K562 (cell line): ENCODE measurements around the gene RPLP2. TPM values are rescaled to one million over a fixed set of nuclear protein-coding genes. Genes with fewer than 3 reads are reported as not detected.

ENCODE experiments used
- ARHGAP35 ChIP-seq: fragments of 450-650 bp; IDR thresholded peaks from 2 replicates; pipeline ENCODE4 v1.6.1; 2018; ENCODE audit not compliant: partially characterized antibody
- ELF4 ChIP-seq: fragments of 450-650 bp; formaldehyde crosslinking; IDR thresholded peaks from 2 replicates; pipeline ENCODE4 v1.4.0; 2022; ENCODE audit warnings: missing genetic modification characterization
- GATAD2B ChIP-seq: fragments of 450-650 bp; IDR thresholded peaks from 2 replicates; pipeline ENCODE4 v1.6.1; 2017; ENCODE audit warnings: mild to moderate bottlenecking, borderline replicate concordance
- HDAC2 ChIP-seq: fragments of 450-650 bp; IDR thresholded peaks from 2 replicates; pipeline ENCODE4 v1.6.1; 2016; ENCODE audit warnings: mild to moderate bottlenecking
- HNRNPLL ChIP-seq: fragments of 200-400 bp; formaldehyde crosslinking; IDR thresholded peaks from 2 replicates; pipeline ENCODE4 v1.6.1; 2017; ENCODE audit warnings: low read length, low read depth, mild to moderate bottlenecking; ENCODE audit not compliant: poor library complexity, severe bottlenecking
- KLF13 ChIP-seq: fragments of 450-650 bp; IDR thresholded peaks from 2 replicates; pipeline ENCODE4 v1.6.1; 2016; ENCODE audit warnings: missing genetic modification characterization, low read depth, mild to moderate bottlenecking, missing compliant biosample characterization, moderate library complexity, borderline replicate concordance
- MAFF ChIP-seq: IDR thresholded peaks from 2 replicates; pipeline ENCODE4 v1.6.1; 2012; ENCODE audit warnings: low read length, improper control_type of control experiment
- SIRT6 ChIP-seq: IDR thresholded peaks from one replicate; pipeline ENCODE4 v1.6.1; 2012; ENCODE audit warnings: low read depth, mild to moderate bottlenecking, control low read depth, inconsistent platforms, low read length, moderate library complexity
- SLC30A9 ChIP-seq: fragments of 250-450 bp; sonication (Bioruptor Pico); IDR thresholded peaks from 2 replicates; pipeline ENCODE4 v1.8.0; 2022; ENCODE audit warnings: mild to moderate bottlenecking, moderate library complexity
- SMAD3 ChIP-seq: fragments of 450-650 bp; formaldehyde crosslinking; conservative IDR thresholded peaks from 2 replicates; pipeline ENCODE4 v1.4.0; 2020; ENCODE audit warnings: mild to moderate bottlenecking
- SRSF3 ChIP-seq: fragments of 200-400 bp; formaldehyde crosslinking; IDR thresholded peaks from 2 replicates; pipeline ENCODE4 v1.6.1; 2016; ENCODE audit warnings: mild to moderate bottlenecking, low read length, moderate library complexity; ENCODE audit not compliant: insufficient read depth
- ZFP30 ChIP-seq: fragments of 250-450 bp; sonication (Bioruptor Pico); IDR thresholded peaks from 2 replicates; pipeline ENCODE4 v1.8.0; 2022; ENCODE audit warnings: moderate library complexity, mild to moderate bottlenecking, inconsistent platforms, borderline replicate concordance
- ZNF3 ChIP-seq: fragments of 250-450 bp; sonication (Bioruptor Pico); IDR thresholded peaks from 2 replicates; pipeline ENCODE4 v1.5.0; 2021; ENCODE audit warnings: mild to moderate bottlenecking, moderate library complexity
- polyA plus RNA-seq, 8 experiments: library from polyadenylated mRNA; depleted of rRNA in 4 of 8; stranded (reverse) in 5 of 8; unstranded in 3 of 8; fragments of >200 nt; fragmentation: Nextera tagmentation in 2 of 8; fragmentation: Illumina TruSeq in 1 of 8; extraction: Ambion mirVana in 2 of 8; extraction: Trizol in 1 of 8; gene quantifications; 2 replicates each; pipeline versions ENCODE4 v1.2.1 to v1.2.3, GENCODE V29; 2011 to 2014; ENCODE audit warnings: inconsistent platforms in 1 of 8, missing spikeins in 1 of 8
- total RNA-seq, 7 experiments: library from RNA; depleted of rRNA in 6 of 7; stranded (reverse); fragments of >200 nt in 6 of 7; fragmentation: Illumina TruSeq in 2 of 7; extraction: Trizol in 2 of 7; gene quantifications; 2 replicates each; pipeline versions ENCODE4 v1.2.1 to v1.2.3, GENCODE V29; 2011 to 2021; ENCODE audit warnings: low replicate concordance in 1 of 7
- TF ChIP-seq, protein P1 (sequence below): sonication (generic); formaldehyde crosslinking; IDR thresholded peaks from 2 replicates; pipeline ENCODE4 v1.8.1; 2023; ENCODE audit warnings: mild to moderate bottlenecking, missing genetic modification reagents, moderate library complexity
- TF ChIP-seq, protein P2 (sequence below): fragments of 250-450 bp; sonication (Bioruptor Pico); IDR thresholded peaks from 2 replicates; pipeline ENCODE4 v1.8.0; 2021; ENCODE audit warnings: moderate library complexity, mild to moderate bottlenecking, inconsistent platforms
- TF ChIP-seq, protein P3 (sequence below): fragments of 450-650 bp; IDR thresholded peaks from 2 replicates; pipeline ENCODE4 v1.6.1; 2016; ENCODE audit warnings: mild to moderate bottlenecking, moderate library complexity

Gene RPLP2
- total and polyA plus RNA-seq, 9 of the 15 experiments (the other 6 are each of a cell fraction or from before 2014, with no cell fraction given), result 528 to 3,807 (median 1,633) TPM

DNA sequence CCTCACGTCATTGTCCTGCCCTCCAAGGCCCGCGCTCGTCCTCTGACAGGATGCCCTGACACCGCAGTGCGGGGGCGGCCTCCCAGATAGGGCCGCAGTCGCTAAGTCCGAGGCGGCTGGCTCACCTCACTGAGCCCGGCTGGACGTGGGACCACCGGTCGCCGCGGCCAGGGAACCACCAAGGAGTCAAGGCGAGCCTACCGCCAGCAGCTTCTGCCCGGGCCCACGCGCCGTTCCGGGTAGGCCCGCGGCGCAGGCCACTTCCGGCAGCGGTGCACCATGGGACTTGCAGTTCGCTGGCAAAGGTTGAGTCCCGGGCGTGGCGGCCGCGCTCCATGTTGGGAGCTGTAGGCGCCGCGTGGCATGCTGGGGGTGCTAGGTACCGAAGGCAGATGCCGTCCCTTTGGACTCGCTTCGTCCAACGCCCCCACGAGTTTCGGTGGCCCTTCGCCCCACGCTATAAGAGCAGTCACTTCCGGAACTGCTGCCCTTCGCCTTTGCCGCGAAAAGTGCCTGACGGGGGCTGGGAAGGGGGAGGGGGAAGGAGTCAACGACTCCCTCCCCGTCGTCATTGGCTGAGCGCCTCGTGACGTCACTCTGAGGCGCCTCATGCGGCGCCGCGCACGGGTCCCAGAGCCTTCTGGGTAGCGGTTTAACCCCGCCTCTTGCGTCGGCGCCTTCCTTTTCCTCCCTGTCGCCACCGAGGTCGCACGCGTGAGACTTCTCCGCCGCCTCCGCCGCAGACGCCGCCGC, at the start of gene RPLP2 (continued):
- TF ChIP-seq, protein P1, sequence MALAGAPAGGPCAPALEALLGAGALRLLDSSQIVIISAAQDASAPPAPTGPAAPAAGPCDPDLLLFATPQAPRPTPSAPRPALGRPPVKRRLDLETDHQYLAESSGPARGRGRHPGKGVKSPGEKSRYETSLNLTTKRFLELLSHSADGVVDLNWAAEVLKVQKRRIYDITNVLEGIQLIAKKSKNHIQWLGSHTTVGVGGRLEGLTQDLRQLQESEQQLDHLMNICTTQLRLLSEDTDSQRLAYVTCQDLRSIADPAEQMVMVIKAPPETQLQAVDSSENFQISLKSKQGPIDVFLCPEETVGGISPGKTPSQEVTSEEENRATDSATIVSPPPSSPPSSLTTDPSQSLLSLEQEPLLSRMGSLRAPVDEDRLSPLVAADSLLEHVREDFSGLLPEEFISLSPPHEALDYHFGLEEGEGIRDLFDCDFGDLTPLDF, result peak; percentile 5
- TF ChIP-seq ARHGAP35 (no peak), ZFP30 (CRISPR knock-in tag) (no peak), ZNF3 (CRISPR knock-in tag) (no peak), SIRT6 (no peak), SRSF3 (no peak), HDAC2 (peak; percentile 63), HNRNPLL (peak; percentile 61), GATAD2B (no peak), SMAD3 (CRISPR knock-in tag) (0 out of 2 replicates have a peak, but pooled peaks have one; percentile 82), SLC30A9 (CRISPR knock-in tag) (no peak), KLF13 (tag) (no peak), ELF4 (peak; percentile 7; the same call in 1 of the 2 replicates), MAFF (no peak)
- TF ChIP-seq, protein P2, sequence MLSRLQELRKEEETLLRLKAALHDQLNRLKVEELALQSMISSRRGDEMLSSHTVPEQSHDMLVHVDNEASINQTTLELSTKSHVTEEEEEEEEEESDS (CRISPR knock-in tag), result no peak
- TF ChIP-seq, protein P3, sequence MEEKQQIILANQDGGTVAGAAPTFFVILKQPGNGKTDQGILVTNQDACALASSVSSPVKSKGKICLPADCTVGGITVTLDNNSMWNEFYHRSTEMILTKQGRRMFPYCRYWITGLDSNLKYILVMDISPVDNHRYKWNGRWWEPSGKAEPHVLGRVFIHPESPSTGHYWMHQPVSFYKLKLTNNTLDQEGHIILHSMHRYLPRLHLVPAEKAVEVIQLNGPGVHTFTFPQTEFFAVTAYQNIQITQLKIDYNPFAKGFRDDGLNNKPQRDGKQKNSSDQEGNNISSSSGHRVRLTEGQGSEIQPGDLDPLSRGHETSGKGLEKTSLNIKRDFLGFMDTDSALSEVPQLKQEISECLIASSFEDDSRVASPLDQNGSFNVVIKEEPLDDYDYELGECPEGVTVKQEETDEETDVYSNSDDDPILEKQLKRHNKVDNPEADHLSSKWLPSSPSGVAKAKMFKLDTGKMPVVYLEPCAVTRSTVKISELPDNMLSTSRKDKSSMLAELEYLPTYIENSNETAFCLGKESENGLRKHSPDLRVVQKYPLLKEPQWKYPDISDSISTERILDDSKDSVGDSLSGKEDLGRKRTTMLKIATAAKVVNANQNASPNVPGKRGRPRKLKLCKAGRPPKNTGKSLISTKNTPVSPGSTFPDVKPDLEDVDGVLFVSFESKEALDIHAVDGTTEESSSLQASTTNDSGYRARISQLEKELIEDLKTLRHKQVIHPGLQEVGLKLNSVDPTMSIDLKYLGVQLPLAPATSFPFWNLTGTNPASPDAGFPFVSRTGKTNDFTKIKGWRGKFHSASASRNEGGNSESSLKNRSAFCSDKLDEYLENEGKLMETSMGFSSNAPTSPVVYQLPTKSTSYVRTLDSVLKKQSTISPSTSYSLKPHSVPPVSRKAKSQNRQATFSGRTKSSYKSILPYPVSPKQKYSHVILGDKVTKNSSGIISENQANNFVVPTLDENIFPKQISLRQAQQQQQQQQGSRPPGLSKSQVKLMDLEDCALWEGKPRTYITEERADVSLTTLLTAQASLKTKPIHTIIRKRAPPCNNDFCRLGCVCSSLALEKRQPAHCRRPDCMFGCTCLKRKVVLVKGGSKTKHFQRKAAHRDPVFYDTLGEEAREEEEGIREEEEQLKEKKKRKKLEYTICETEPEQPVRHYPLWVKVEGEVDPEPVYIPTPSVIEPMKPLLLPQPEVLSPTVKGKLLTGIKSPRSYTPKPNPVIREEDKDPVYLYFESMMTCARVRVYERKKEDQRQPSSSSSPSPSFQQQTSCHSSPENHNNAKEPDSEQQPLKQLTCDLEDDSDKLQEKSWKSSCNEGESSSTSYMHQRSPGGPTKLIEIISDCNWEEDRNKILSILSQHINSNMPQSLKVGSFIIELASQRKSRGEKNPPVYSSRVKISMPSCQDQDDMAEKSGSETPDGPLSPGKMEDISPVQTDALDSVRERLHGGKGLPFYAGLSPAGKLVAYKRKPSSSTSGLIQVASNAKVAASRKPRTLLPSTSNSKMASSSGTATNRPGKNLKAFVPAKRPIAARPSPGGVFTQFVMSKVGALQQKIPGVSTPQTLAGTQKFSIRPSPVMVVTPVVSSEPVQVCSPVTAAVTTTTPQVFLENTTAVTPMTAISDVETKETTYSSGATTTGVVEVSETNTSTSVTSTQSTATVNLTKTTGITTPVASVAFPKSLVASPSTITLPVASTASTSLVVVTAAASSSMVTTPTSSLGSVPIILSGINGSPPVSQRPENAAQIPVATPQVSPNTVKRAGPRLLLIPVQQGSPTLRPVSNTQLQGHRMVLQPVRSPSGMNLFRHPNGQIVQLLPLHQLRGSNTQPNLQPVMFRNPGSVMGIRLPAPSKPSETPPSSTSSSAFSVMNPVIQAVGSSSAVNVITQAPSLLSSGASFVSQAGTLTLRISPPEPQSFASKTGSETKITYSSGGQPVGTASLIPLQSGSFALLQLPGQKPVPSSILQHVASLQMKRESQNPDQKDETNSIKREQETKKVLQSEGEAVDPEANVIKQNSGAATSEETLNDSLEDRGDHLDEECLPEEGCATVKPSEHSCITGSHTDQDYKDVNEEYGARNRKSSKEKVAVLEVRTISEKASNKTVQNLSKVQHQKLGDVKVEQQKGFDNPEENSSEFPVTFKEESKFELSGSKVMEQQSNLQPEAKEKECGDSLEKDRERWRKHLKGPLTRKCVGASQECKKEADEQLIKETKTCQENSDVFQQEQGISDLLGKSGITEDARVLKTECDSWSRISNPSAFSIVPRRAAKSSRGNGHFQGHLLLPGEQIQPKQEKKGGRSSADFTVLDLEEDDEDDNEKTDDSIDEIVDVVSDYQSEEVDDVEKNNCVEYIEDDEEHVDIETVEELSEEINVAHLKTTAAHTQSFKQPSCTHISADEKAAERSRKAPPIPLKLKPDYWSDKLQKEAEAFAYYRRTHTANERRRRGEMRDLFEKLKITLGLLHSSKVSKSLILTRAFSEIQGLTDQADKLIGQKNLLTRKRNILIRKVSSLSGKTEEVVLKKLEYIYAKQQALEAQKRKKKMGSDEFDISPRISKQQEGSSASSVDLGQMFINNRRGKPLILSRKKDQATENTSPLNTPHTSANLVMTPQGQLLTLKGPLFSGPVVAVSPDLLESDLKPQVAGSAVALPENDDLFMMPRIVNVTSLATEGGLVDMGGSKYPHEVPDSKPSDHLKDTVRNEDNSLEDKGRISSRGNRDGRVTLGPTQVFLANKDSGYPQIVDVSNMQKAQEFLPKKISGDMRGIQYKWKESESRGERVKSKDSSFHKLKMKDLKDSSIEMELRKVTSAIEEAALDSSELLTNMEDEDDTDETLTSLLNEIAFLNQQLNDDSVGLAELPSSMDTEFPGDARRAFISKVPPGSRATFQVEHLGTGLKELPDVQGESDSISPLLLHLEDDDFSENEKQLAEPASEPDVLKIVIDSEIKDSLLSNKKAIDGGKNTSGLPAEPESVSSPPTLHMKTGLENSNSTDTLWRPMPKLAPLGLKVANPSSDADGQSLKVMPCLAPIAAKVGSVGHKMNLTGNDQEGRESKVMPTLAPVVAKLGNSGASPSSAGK, result peak; percentile 67
